A549 (cell line): Measurements from ENCODE around the gene RABGAP1L. TPM values are rescaled to one million over a fixed set of nuclear protein-coding genes. Genes with fewer than 3 reads are reported as not detected.

ENCODE experiments used
- ATAC-seq, 2 experiments: fragments of 200-7000 bp in 1 of 2; fragments of >200 bp in 1 of 2; cut with Nextera tagmentation in 1 of 2; cut with Tn5 transposase in 1 of 2; 3 replicates each; pipeline versions ENCODE4 v1.8.0 to v1.9.1; 2018 to 2020; ENCODE audit warnings: mild to moderate bottlenecking in 1 of 2, moderate library complexity in 1 of 2
- CTCF ChIA-PET: fragments of 300-600 bp; sonication (Branson Sonifier 250); formaldehyde crosslinking; extraction: SDS; loops from one replicate; lab custom pipeline; 2021; ENCODE audit warnings: antibody characterized with exemption, inconsistent platforms; lab: Yijun Ruan, JAX
- POLR2A ChIA-PET: fragments of 350-600 bp; formaldehyde crosslinking; extraction: SDS; loops from one replicate; lab custom pipeline; 2021; ENCODE audit warnings: antibody characterized with exemption, inconsistent platforms; lab: Yijun Ruan, JAX
- DNase-seq, 2 experiments: peaks; one replicate each; pipeline versions ENCODE4 v3.0.0 to v3.0.0-alpha.2; 2011 to 2016; ENCODE audit warnings: low read depth in 1 of 2, low spot score in 1 of 2
- FAIRE-seq: peaks from 2 replicates; lab custom pipeline; 2011; peaks lifted over from hg19 to GRCh38; lab: Jason Lieb, UNC
- H3K27ac ChIP-seq, 2 experiments: fragments of >200 bp; sonication (Bioruptor Twin); formaldehyde crosslinking; 3 replicates each; pipeline ENCODE4 v1.5.1; 2016 to 2017
- H3K4me1 ChIP-seq: fragments of >200 bp; sonication (Bioruptor Twin); formaldehyde crosslinking; 3 replicates; pipeline ENCODE4 v1.6.1; 2016
- H3K4me2 ChIP-seq: fragments of >200 bp; sonication (Bioruptor Twin); formaldehyde crosslinking; 3 replicates; pipeline ENCODE4 v1.6.1; 2016
- H3K4me3 ChIP-seq: fragments of >200 bp; sonication (Bioruptor Twin); formaldehyde crosslinking; 3 replicates; pipeline ENCODE4 v1.5.1; 2016
- H3K9me3 ChIP-seq: fragments of >200 bp; sonication (Bioruptor Twin); formaldehyde crosslinking; 3 replicates; pipeline ENCODE4 v1.6.1; 2016
- BHLHE40 ChIP-seq: IDR thresholded peaks from 2 replicates; pipeline ENCODE4 v1.6.1; 2012; ENCODE audit warnings: low read depth, low read length, inconsistent platforms
- CBX8 ChIP-seq: fragments of 200-600 bp; sonication (generic); IDR thresholded peaks from 2 replicates; pipeline ENCODE4 v1.6.1; 2016
- CHD2 ChIP-seq: fragments of 150-350 bp; IDR thresholded peaks from 2 replicates; pipeline ENCODE4 v1.6.1; 2014; ENCODE audit warnings: low read length; ENCODE audit not compliant: partially characterized antibody
- EHF ChIP-seq: fragments of 250-450 bp; sonication (Bioruptor Pico); IDR thresholded peaks from 2 replicates; pipeline ENCODE4 v1.5.0; 2020; ENCODE audit warnings: mild to moderate bottlenecking
- EHMT2 ChIP-seq: fragments of 200-600 bp; sonication (generic); IDR thresholded peaks from 2 replicates; pipeline ENCODE4 v1.6.1; 2016; ENCODE audit warnings: antibody characterized with exemption, low read depth, mild to moderate bottlenecking, moderate library complexity
- FOSL2 ChIP-seq, 2 experiments: fragments of 450-650 bp in 1 of 2; fragments of >200 bp in 1 of 2; sonication (Bioruptor Twin) in 1 of 2; formaldehyde crosslinking; IDR thresholded peaks; 2 replicates each; pipeline versions ENCODE4 v1.5.0 to v1.6.1; 2016 to 2020; ENCODE audit warnings: mild to moderate bottlenecking in 1 of 2, moderate library complexity in 1 of 2
- HDAC2 ChIP-seq: fragments of 200-600 bp; sonication (generic); IDR thresholded peaks from 2 replicates; pipeline ENCODE4 v1.6.1; 2016
- JUN ChIP-seq, 2 experiments: fragments of >200 bp; sonication (Bioruptor Twin); formaldehyde crosslinking; IDR thresholded peaks; 2 replicates in 1 of 2; 3 replicates in 1 of 2; pipeline ENCODE4 v1.6.1; 2016 to 2017
- MAFK ChIP-seq: fragments of 450-650 bp; IDR thresholded peaks from 2 replicates; pipeline ENCODE4 v1.6.1; 2014; ENCODE audit not compliant: partially characterized antibody
- MYC ChIP-seq: IDR thresholded peaks from 2 replicates; pipeline ENCODE4 v1.6.1; 2012; ENCODE audit warnings: mild to moderate bottlenecking, inconsistent platforms, low read length, improper control_type of control experiment, borderline replicate concordance
- PHF8 ChIP-seq: fragments of 200-600 bp; sonication (generic); IDR thresholded peaks from 2 replicates; pipeline ENCODE4 v1.6.1; 2016; ENCODE audit warnings: low read depth, mild to moderate bottlenecking, antibody characterized with exemption, moderate library complexity, borderline replicate concordance
- POLR2A ChIP-seq: IDR thresholded peaks from 2 replicates; pipeline ENCODE4 v1.6.1; 2012; ENCODE audit warnings: mild to moderate bottlenecking, low read length
- POLR2AphosphoS2 ChIP-seq: conservative IDR thresholded peaks from 2 replicates; pipeline ENCODE4 v1.6.1; 2012; ENCODE audit warnings: low read length, improper control_type of control experiment, inconsistent platforms
- RFX5 ChIP-seq: fragments of 450-650 bp; IDR thresholded peaks from 2 replicates; pipeline ENCODE4 v1.7.1; 2014; ENCODE audit warnings: antibody characterized with exemption, mild to moderate bottlenecking, moderate library complexity
- TP53 ChIP-seq: fragments of 250-450 bp; sonication (Bioruptor Pico); IDR thresholded peaks from 2 replicates; pipeline ENCODE4 v1.5.0; 2021; ENCODE audit warnings: mild to moderate bottlenecking, moderate library complexity
- ZFP36 ChIP-seq: fragments of 450-650 bp; IDR thresholded peaks from 2 replicates; pipeline ENCODE4 v1.6.1; 2014; ENCODE audit warnings: borderline replicate concordance; ENCODE audit not compliant: partially characterized antibody
- ZSCAN20 ChIP-seq: fragments of 250-450 bp; sonication (Bioruptor Pico); IDR thresholded peaks from 2 replicates; pipeline ENCODE4 v1.8.0; 2022; ENCODE audit warnings: mild to moderate bottlenecking, moderate library complexity
- WGBS: methylation state at CpG from one replicate; pipeline ENCODE4 v1.1.6; 2017; ENCODE audit errors: missing lambda C conversion rate; 5-methylcytosine and 5-hydroxymethylcytosine counted together
- polyA plus RNA-seq, 4 experiments: library from polyadenylated mRNA; depleted of rRNA in 3 of 4; stranded (reverse); fragments of >200 nt; fragmentation: RNase III in 1 of 4; extraction: RNeasy Plus Mini Kit Qiagen cat#74134 plus additional on column Dnase treatment in 1 of 4; gene quantifications; 2 replicates in 3 of 4; 3 replicates in 1 of 4; pipeline ENCODE4 v1.2.3, GENCODE V29; 2011 to 2017
- TF ChIP-seq, protein P1 (sequence below): fragments of 450-650 bp; IDR thresholded peaks from 2 replicates; pipeline ENCODE4 v1.6.1; 2014; ENCODE audit warnings: antibody characterized with exemption
- TF ChIP-seq, protein P2 (sequence below): IDR thresholded peaks from 2 replicates; pipeline ENCODE4 v1.6.1; 2012; ENCODE audit warnings: low read depth, borderline replicate concordance
- TF ChIP-seq, protein P3 (sequence below): fragments of >200 bp; sonication (Bioruptor Twin); formaldehyde crosslinking; IDR thresholded peaks from 3 replicates; pipeline ENCODE4 v1.6.1; 2016
- TF ChIP-seq, protein P4 (sequence below): IDR thresholded peaks from 2 replicates; pipeline ENCODE4 v1.6.1; 2012
- TF ChIP-seq, protein P5 (sequence below): fragments of 150-350 bp; IDR thresholded peaks from 2 replicates; pipeline ENCODE4 v1.6.1; 2014; ENCODE audit warnings: low read depth, mild to moderate bottlenecking, low read length
- TF ChIP-seq, protein P6 (sequence below): fragments of 250-450 bp; sonication (Bioruptor Pico); IDR thresholded peaks from 2 replicates; pipeline ENCODE4 v1.5.0; 2020; ENCODE audit warnings: low read depth, mild to moderate bottlenecking, moderate library complexity
- TF ChIP-seq, protein P7 (sequence below): IDR thresholded peaks from 2 replicates; pipeline ENCODE4 v1.6.1; 2012

The RABGAP1L gene
- polyA plus RNA-seq, 2 of the 4 experiments (the other 2 are of a cell fraction), result 8.2 to 18.6 TPM

DNA sequence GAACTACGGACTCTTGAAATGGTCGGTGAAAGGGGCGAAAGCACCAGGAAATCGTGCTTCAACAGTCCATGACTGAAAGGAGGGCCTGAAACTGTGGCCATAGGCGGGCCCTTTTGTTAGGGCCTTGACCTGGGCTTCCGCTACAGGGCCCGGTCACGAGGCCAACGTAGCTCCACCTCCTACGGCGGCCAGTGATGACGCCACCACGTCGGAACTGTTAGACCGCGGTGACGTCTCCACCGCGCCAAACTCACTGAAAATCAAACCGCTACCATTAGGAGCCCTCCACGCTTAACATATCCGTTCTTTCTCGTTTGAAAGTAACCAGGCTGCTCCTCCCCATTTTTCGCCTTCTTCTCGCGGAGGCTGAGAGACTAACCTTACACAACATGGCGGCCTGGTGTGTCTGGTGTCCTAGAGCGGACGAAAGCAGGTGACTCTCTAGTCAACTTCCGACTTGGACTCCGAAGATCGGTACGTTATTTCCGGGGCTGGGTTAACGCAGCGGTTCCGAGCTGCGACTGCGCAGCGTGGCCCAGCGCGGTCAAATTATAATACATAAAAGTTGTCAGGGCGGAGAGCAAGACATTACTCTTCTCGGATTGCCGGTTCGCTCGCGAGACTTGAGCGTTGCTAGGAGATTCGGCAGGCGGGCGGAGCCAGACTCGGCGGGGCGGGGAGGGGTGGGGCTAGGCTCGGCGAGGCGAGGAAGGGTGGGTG is 840.1 kb downstream of the RABGAP1L start (continued):
- TF ChIP-seq PHF8 (peak; percentile 96), JUN (IDR thresholded peaks at IDR 0.05) (peak; percentile 78 to 89), EHMT2 (no peak), CBX8 (no peak), MAFK (no peak), ZSCAN20 (CRISPR knock-in tag) (no peak), FOSL2 (IDR thresholded peaks at IDR 0.05) (no peak), FOSL2 (CRISPR knock-in tag; IDR thresholded peaks at IDR 0.05) (0 out of 2 replicates have a peak, but pooled peaks have one; percentile 22), POLR2AphosphoS2 (no peak; the same call in 1 of the 2 replicates), EHF (CRISPR knock-in tag) (no peak), TP53 (CRISPR knock-in tag) (peak; percentile 92; the same call in 1 of the 2 replicates), POLR2A (peak; percentile 84), RFX5 (peak; percentile 63), ZFP36 (peak; percentile 22)
- TF ChIP-seq, protein P1, sequence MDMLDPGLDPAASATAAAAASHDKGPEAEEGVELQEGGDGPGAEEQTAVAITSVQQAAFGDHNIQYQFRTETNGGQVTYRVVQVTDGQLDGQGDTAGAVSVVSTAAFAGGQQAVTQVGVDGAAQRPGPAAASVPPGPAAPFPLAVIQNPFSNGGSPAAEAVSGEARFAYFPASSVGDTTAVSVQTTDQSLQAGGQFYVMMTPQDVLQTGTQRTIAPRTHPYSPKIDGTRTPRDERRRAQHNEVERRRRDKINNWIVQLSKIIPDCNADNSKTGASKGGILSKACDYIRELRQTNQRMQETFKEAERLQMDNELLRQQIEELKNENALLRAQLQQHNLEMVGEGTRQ, result peak; percentile 90
- TF ChIP-seq, protein P2, sequence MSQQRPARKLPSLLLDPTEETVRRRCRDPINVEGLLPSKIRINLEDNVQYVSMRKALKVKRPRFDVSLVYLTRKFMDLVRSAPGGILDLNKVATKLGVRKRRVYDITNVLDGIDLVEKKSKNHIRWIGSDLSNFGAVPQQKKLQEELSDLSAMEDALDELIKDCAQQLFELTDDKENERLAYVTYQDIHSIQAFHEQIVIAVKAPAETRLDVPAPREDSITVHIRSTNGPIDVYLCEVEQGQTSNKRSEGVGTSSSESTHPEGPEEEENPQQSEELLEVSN, result no peak; the same call in 1 of the 2 replicates
- TF ChIP-seq, protein P3, sequence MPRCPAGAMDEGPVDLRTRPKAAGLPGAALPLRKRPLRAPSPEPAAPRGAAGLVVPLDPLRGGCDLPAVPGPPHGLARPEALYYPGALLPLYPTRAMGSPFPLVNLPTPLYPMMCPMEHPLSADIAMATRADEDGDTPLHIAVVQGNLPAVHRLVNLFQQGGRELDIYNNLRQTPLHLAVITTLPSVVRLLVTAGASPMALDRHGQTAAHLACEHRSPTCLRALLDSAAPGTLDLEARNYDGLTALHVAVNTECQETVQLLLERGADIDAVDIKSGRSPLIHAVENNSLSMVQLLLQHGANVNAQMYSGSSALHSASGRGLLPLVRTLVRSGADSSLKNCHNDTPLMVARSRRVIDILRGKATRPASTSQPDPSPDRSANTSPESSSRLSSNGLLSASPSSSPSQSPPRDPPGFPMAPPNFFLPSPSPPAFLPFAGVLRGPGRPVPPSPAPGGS, result peak; percentile 84; the same call in 2 of the 3 replicates
- TF ChIP-seq, protein P4, sequence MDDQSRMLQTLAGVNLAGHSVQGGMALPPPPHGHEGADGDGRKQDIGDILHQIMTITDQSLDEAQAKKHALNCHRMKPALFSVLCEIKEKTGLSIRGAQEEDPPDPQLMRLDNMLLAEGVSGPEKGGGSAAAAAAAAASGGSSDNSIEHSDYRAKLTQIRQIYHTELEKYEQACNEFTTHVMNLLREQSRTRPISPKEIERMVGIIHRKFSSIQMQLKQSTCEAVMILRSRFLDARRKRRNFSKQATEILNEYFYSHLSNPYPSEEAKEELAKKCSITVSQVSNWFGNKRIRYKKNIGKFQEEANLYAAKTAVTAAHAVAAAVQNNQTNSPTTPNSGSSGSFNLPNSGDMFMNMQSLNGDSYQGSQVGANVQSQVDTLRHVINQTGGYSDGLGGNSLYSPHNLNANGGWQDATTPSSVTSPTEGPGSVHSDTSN, result peak; percentile 46; the same call in 1 of the 2 replicates
- TF ChIP-seq, protein P5, sequence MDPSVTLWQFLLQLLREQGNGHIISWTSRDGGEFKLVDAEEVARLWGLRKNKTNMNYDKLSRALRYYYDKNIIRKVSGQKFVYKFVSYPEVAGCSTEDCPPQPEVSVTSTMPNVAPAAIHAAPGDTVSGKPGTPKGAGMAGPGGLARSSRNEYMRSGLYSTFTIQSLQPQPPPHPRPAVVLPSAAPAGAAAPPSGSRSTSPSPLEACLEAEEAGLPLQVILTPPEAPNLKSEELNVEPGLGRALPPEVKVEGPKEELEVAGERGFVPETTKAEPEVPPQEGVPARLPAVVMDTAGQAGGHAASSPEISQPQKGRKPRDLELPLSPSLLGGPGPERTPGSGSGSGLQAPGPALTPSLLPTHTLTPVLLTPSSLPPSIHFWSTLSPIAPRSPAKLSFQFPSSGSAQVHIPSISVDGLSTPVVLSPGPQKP, result no peak

DNA sequence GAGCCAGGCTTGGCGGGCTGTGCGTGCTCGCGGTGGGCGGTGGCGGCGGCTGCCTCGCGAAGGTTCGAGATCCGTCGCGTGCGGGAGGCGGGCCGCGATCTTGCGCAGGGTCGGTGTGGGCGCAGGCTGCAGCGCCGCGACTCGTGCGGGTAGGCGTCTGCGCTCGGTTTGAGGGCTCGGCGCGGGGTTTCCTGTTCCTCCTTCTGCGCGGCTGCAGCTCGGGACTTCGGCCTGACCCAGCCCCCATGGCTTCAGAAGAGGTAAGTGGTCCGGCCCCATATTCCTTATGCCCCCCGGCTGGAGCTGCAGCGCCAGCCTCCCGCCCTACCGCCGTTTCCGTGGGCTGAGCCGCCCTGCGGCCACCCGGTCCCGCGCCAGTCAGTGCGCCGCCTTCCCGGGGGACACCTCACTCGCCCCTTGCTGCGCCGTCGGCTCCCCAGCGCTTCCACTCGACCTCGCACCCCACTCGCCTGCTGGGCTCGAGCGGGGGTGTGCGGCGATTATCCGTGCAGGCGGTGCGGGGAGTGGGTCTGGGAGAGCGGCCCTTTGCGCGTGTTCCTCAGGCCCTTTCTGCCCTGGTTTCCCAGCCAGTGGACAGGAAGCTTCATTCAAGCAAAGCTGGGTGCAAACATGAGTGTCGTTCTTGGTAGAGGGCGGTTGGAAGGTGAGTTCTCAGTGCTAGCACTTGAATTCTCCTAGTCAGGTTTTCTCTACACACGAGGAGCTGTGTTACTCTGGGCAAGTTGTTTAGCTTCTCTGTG is 840.8 kb downstream of the RABGAP1L start, which contains the start of gene CACYBP:
Gene CACYBP, plus strand, starts transcription at position 12 of the 761 bp plus-strand sequence. Its CDS starts 234 bp downstream, at position 246.
- peak within 1 kb of the TSS; percentile 89 for H3K4me2 ChIP-seq
- peak; percentile 80 to 87 for ATAC-seq
- peak within 1 kb of the TSS; percentile 95 to 98 for H3K27ac ChIP-seq
- CTCF ChIA-PET, result interaction anchor here (0.6 to 2.4 kb wide), 8 partner anchors 11 to 230 kb away, joined by 3 to 11 read pairs (median 4); no protein-coding TSS in a partner anchor
- WGBS, result 1% methylated on average over 41 of the region's 71 CpGs
- H3K9me3 ChIP-seq, result no peaks in the 10 kb centered on the region
- peaks cover 37% of the 10 kb centered on the region for H3K4me1 ChIP-seq
- FAIRE-seq, result no peak
- peak; percentile 21 to 25 for DNase-seq
- H3K4me3 ChIP-seq, result peak within 1 kb of the TSS; percentile 90
- POLR2A ChIA-PET, result interaction anchor here (0.6 to 4.5 kb wide), 19 partner anchors 11 to 1132 kb away, joined by 3 to 75 read pairs (median 5); partner anchors contain the start of genes GAS5, MRPS14 and ZBTB37
- peak; percentile 75 for TF ChIP-seq BHLHE40
- TF ChIP-seq CHD2, result no peak
- peak; percentile 95 for TF ChIP-seq POLR2A
- TF ChIP-seq, protein P6, sequence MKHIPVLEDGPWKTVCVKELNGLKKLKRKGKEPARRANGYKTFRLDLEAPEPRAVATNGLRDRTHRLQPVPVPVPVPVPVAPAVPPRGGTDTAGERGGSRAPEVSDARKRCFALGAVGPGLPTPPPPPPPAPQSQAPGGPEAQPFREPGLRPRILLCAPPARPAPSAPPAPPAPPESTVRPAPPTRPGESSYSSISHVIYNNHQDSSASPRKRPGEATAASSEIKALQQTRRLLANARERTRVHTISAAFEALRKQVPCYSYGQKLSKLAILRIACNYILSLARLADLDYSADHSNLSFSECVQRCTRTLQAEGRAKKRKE, result no peak
- TF ChIP-seq, protein P7, sequence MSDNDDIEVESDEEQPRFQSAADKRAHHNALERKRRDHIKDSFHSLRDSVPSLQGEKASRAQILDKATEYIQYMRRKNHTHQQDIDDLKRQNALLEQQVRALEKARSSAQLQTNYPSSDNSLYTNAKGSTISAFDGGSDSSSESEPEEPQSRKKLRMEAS, result peak; percentile 97
- TF ChIP-seq RFX5, result no peak
- TF ChIP-seq, protein P4, result no peak
- no peak for TF ChIP-seq HDAC2
- no peak for TF ChIP-seq EHMT2
- TF ChIP-seq, protein P3, result peak; percentile 49; the same call in 2 of the 3 replicates
- TF ChIP-seq PHF8, result peak; percentile 58
- TF ChIP-seq MYC, result no peak
- TF ChIP-seq, protein P2, result peak; percentile 95
